NCI-H2081 treated with DMSO at 0.1 percent for 48 hours (cell line): ENCODE measurements around the gene OTUD4.

Source experiments
- DNase-seq: peaks from one replicate; lab custom pipeline; 2025; lab: John Stamatoyannopoulos, UW

The OTUD4 gene

GRCh38 chr4:145108128-145108527 lies 72.3 kb downstream of the OTUD4 start:
- no peak for DNase-seq

GRCh38 chr4:145107126-145107525 lies 73.3 kb downstream of the OTUD4 start:
- no peak for DNase-seq

GRCh38 chr4:145103496-145103895 lies 76.9 kb downstream of the OTUD4 start:
- DNase-seq = no peak

GRCh38 chr4:145102619-145103018 lies 77.8 kb downstream of the OTUD4 start:
- DNase-seq = no peak

GRCh38 chr4:145101091-145101490 lies 79.3 kb downstream of the OTUD4 start:
- DNase-seq = no peak

- DNase-seq = no peak
Observed at GRCh38 chr4:145099653-145100052, 80.7 kb downstream of the OTUD4 start.

GRCh38 chr4:145098675-145099037 lies 81.7 kb downstream of the OTUD4 start:
- DNase-seq = no peak

GRCh38 chr4:145097821-145098674 lies 82.3 kb downstream of the OTUD4 start, which contains the start of the genes ABCE1 and ANAPC10:
ABCE1 (plus strand) TSS chr4:145098311; CDS start chr4:145104413, 6,102 bp downstream.
ANAPC10 (minus strand) TSS chr4:145098196; CDS start chr4:145096099, 2,097 bp downstream.
- peak; percentile 83 for DNase-seq

GRCh38 chr4:145097331-145097820 lies 83.0 kb downstream of the OTUD4 start:
- no peak for DNase-seq

- no peak for DNase-seq
Observed at GRCh38 chr4:145093638-145094037, 86.8 kb downstream of the OTUD4 start.

GRCh38 chr4:145090380-145090779 lies 90.0 kb downstream of the OTUD4 start:
- DNase-seq = no peak

- DNase-seq = no peak
Observed at GRCh38 chr4:145083891-145084605, 96.3 kb downstream of the OTUD4 start.
